ENCODE results near the gene CYP4F8.

DNA sequence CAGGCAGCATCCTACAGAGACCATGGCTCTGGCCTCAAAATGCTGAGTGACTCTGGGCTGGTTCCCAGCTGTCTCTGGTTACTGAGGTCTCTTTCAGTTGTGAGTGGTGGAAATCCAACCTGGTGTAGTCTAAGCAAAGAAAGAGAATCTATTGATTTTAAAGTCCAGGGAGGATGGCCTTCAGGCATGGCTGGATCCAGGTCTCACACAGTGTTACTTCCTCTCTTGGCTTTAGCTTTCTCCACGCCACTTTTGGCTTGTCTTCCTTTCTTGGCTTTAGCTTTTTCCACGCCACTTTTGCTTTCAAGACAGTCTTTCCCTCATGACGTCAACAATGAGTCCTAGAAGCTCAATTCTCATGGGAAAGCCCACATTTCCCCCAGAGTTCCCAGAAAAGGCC, 29.8 kb downstream of the CYP4F8 start:
- TF ChIP-seq, protein P1, sequence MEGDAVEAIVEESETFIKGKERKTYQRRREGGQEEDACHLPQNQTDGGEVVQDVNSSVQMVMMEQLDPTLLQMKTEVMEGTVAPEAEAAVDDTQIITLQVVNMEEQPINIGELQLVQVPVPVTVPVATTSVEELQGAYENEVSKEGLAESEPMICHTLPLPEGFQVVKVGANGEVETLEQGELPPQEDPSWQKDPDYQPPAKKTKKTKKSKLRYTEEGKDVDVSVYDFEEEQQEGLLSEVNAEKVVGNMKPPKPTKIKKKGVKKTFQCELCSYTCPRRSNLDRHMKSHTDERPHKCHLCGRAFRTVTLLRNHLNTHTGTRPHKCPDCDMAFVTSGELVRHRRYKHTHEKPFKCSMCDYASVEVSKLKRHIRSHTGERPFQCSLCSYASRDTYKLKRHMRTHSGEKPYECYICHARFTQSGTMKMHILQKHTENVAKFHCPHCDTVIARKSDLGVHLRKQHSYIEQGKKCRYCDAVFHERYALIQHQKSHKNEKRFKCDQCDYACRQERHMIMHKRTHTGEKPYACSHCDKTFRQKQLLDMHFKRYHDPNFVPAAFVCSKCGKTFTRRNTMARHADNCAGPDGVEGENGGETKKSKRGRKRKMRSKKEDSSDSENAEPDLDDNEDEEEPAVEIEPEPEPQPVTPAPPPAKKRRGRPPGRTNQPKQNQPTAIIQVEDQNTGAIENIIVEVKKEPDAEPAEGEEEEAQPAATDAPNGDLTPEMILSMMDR (IDR thresholded peaks at IDR 0.05): no peak
- no peak for TF ChIP-seq POLR2A (IDR thresholded peaks at IDR 0.05)

Data from lower leg skin (tissue), 3 donors.